HepG2 (cell line): ENCODE measurements around the gene CSDE1. TPM values are rescaled to one million over a fixed set of nuclear protein-coding genes. Genes with fewer than 3 reads are reported as not detected.

ENCODE experiments used
- ARNTL ChIP-seq: sonication (generic); formaldehyde crosslinking; IDR thresholded peaks from 2 replicates; pipeline ENCODE4 v1.4.0; 2020; ENCODE audit warnings: mild to moderate bottlenecking, missing genetic modification reagents
- HIVEP1 ChIP-seq: sonication (generic); formaldehyde crosslinking; IDR thresholded peaks from 2 replicates; pipeline ENCODE4 v1.4.0; 2020; ENCODE audit warnings: mild to moderate bottlenecking, missing genetic modification reagents
- HOXA5 ChIP-seq: sonication (generic); formaldehyde crosslinking; IDR thresholded peaks from 2 replicates; pipeline ENCODE4 v1.4.0; 2020; ENCODE audit warnings: missing genetic modification reagents
- MTA3 ChIP-seq: sonication (generic); formaldehyde crosslinking; IDR thresholded peaks from 2 replicates; pipeline ENCODE4 v1.4.0; 2020; ENCODE audit warnings: missing genetic modification reagents
- NKX3-1 ChIP-seq: sonication (generic); formaldehyde crosslinking; IDR thresholded peaks from 2 replicates; pipeline ENCODE4 v1.5.0; 2020; ENCODE audit warnings: missing genetic modification reagents
- PLSCR1 ChIP-seq: sonication (generic); formaldehyde crosslinking; IDR thresholded peaks from 2 replicates; pipeline ENCODE4 v1.5.0; 2020; ENCODE audit warnings: missing genetic modification reagents, mild to moderate bottlenecking, borderline replicate concordance
- RBM22 ChIP-seq: fragments of 200-400 bp; formaldehyde crosslinking; optimal IDR thresholded peaks from 2 replicates; pipeline ENCODE3; 2017; ENCODE audit warnings: mild to moderate bottlenecking, low read length, moderate library complexity
- SP4 ChIP-seq: sonication (generic); formaldehyde crosslinking; IDR thresholded peaks from 2 replicates; pipeline ENCODE4 v1.8.1; 2023; ENCODE audit warnings: mild to moderate bottlenecking, missing genetic modification reagents
- STAG1 ChIP-seq: sonication (generic); formaldehyde crosslinking; IDR thresholded peaks from 2 replicates; pipeline ENCODE4 v1.4.0; 2020; ENCODE audit warnings: missing genetic modification reagents
- ZBTB44 ChIP-seq: sonication (generic); formaldehyde crosslinking; IDR thresholded peaks from 2 replicates; pipeline ENCODE4 v1.4.0; 2020; ENCODE audit warnings: missing genetic modification reagents
- ZHX2 ChIP-seq, 2 experiments: sonication (generic) in 1 of 2; formaldehyde crosslinking in 1 of 2; IDR thresholded peaks; 2 replicates each; pipeline versions ENCODE4 v1.6.1 to v1.9.0; 2014 to 2022; ENCODE audit warnings: antibody characterized with exemption in 1 of 2, borderline replicate concordance in 1 of 2, inconsistent platforms in 1 of 2, low read depth in 1 of 2, missing genetic modification reagents in 1 of 2
- ZNF225 ChIP-seq: sonication (generic); formaldehyde crosslinking; IDR thresholded peaks from 2 replicates; pipeline ENCODE4 v1.4.0; 2020; ENCODE audit warnings: mild to moderate bottlenecking, missing genetic modification reagents
- ZNF281 ChIP-seq: sonication (generic); formaldehyde crosslinking; IDR thresholded peaks from 2 replicates; pipeline ENCODE4 v1.4.0; 2020; ENCODE audit warnings: missing genetic modification reagents, borderline replicate concordance
- ZNF33A ChIP-seq: sonication (generic); formaldehyde crosslinking; IDR thresholded peaks from 2 replicates; pipeline ENCODE4 v1.5.1; 2020; ENCODE audit warnings: missing genetic modification reagents, mild to moderate bottlenecking, moderate library complexity, borderline replicate concordance
- polyA plus RNA-seq, 8 experiments: library from polyadenylated mRNA; depleted of rRNA in 3 of 8; stranded (reverse) in 7 of 8; unstranded in 1 of 8; fragments of >200 nt; fragmentation: Illumina TruSeq in 4 of 8; extraction: Trizol in 4 of 8; gene quantifications; 2 replicates each; pipeline versions ENCODE4 v1.2.1 to v1.2.3, GENCODE V29; 2011 to 2016; ENCODE audit warnings: low read depth in 4 of 8, missing spikeins in 1 of 8, mixed read lengths in 1 of 8; ENCODE audit not compliant: insufficient read depth in 1 of 8
- total RNA-seq, 5 experiments: library from RNA; depleted of rRNA; stranded (reverse); fragments of >200 nt; fragmentation: Illumina TruSeq; extraction: Trizol; gene quantifications; 2 replicates each; pipeline ENCODE4 v1.2.3, GENCODE V29; 2016; ENCODE audit warnings: low read depth in 1 of 5

The CSDE1 gene
- total and polyA plus RNA-seq, 2 of the 13 experiments (the other 11 are each of a cell fraction or from before 2014, with no cell fraction given): 150 to 313 TPM

GRCh38 chr1:114716304-114717170 lies 41.2 kb downstream of the CSDE1 start, which contains the start of gene NRAS (continued):
- TF ChIP-seq ZHX2 (IDR thresholded peaks at IDR 0.05; ENCODE audit: low read depth) (no peak), ZHX2 (CRISPR knock-in tag; IDR thresholded peaks at IDR 0.05; ENCODE audit: borderline replicate concordance) (no peak), HIVEP1 (peak; percentile 54; the same call in 1 of the 2 replicates), ZBTB44 (CRISPR knock-in tag) (no peak), PLSCR1 (CRISPR knock-in tag) (no peak), NKX3-1 (CRISPR knock-in tag) (no peak), ARNTL (CRISPR knock-in tag) (peak; percentile 74), MTA3 (CRISPR knock-in tag) (no peak), RBM22 (peak; percentile 99), SP4 (CRISPR knock-in tag) (peak; percentile 85), HOXA5 (CRISPR knock-in tag) (peak; percentile 56; the same call in 1 of the 2 replicates), STAG1 (CRISPR knock-in tag) (0 out of 2 replicates have a peak, but pooled peaks have one; percentile 4), ZNF281 (CRISPR knock-in tag) (peak; percentile 32; the same call in 1 of the 2 replicates), ZNF33A (CRISPR knock-in tag) (0 out of 2 replicates have a peak, but pooled peaks have one; percentile 47), ZNF225 (CRISPR knock-in tag) (no peak)
